Stromal cell of bone marrow (primary cell): ENCODE measurements around the gene EPC1.
"Not testable (repeated sequence)": the region's sequence is repeated elsewhere in the genome, so short reads cannot be mapped to it uniquely, and the experiment has no call there.

ENCODE experiments used
- DNase-seq: peaks from one replicate; pipeline ENCODE4 v3.0.0-alpha.2; 2012; ENCODE audit warnings: low read depth

Gene EPC1

GRCh38 chr10:32346551-32347362 lies at the start of gene EPC1:
Gene EPC1 (minus strand): TSS chr10:32347158. CDS start chr10:32346915, 243 bp downstream.
- DNase-seq: peak; percentile 80

- DNase-seq: no peak
These were observed 47.0 kb upstream of the EPC1 start for GRCh38 chr10:32393911-32394310.

GRCh38 chr10:32392284-32392683 lies 45.3 kb upstream of the EPC1 start:
- DNase-seq: not testable (repeated sequence)

- DNase-seq: no peak
These were observed 43.2 kb upstream of the EPC1 start for GRCh38 chr10:32390193-32390592.

- no peak for DNase-seq
These were observed 41.5 kb upstream of the EPC1 start for GRCh38 chr10:32388258-32389027.

- DNase-seq: no peak
These were observed 39.8 kb upstream of the EPC1 start for GRCh38 chr10:32386623-32387260.

- DNase-seq: no peak
These were observed 37.2 kb upstream of the EPC1 start for GRCh38 chr10:32384171-32384570.

- DNase-seq: no peak
These were observed 34.2 kb upstream of the EPC1 start for GRCh38 chr10:32381165-32381564.

GRCh38 chr10:32379950-32380551 lies 33.1 kb upstream of the EPC1 start:
- no peak for DNase-seq

GRCh38 chr10:32379318-32379949 lies 32.5 kb upstream of the EPC1 start:
- peak; percentile 44 for DNase-seq

GRCh38 chr10:32378363-32379317 lies 31.7 kb upstream of the EPC1 start:
- DNase-seq: peak; percentile 89

- DNase-seq: no peak
These were observed 30.7 kb upstream of the EPC1 start for GRCh38 chr10:32377458-32378259.

- DNase-seq: no peak
These were observed 29.8 kb upstream of the EPC1 start for GRCh38 chr10:32376771-32377170.

GRCh38 chr10:32376097-32376496 lies 29.1 kb upstream of the EPC1 start:
- no peak for DNase-seq

GRCh38 chr10:32375631-32376030 lies 28.7 kb upstream of the EPC1 start:
- no peak for DNase-seq

GRCh38 chr10:32374605-32375004 lies 27.6 kb upstream of the EPC1 start:
- DNase-seq: no peak

- no peak for DNase-seq
These were observed 26.5 kb upstream of the EPC1 start for GRCh38 chr10:32373496-32373895.

- no peak for DNase-seq
These were observed 26.1 kb upstream of the EPC1 start for GRCh38 chr10:32373031-32373430.

- no peak for DNase-seq
These were observed 25.3 kb upstream of the EPC1 start for GRCh38 chr10:32372000-32372875.
